Panc1 (cell line): Measurements from ENCODE around the gene MIOX. TPM values are rescaled to one million over a fixed set of nuclear protein-coding genes. Genes with fewer than 3 reads are reported as not detected.

Source experiments
- ATAC-seq: fragments of 200-7000 bp; cut with Tn5 transposase; 2 replicates; pipeline ENCODE4 v1.9.1; 2020; ENCODE audit warnings: mild to moderate bottlenecking, moderate library complexity
- BruUV-seq: library from RNA; stranded (reverse); fragments of 400-500 nt; replicated peaks from 2 replicates; lab custom pipeline; 2021; lab: Mats Ljungman, UMichigan
- CTCF ChIA-PET: fragments of 300-600 bp; sonication (Branson Sonifier 250); formaldehyde crosslinking; loops from one replicate; lab custom pipeline; 2022; ENCODE audit warnings: antibody characterized with exemption; lab: Charles Lee
- POLR2A ChIA-PET: fragments of 300-600 bp; sonication (Branson Sonifier 250); formaldehyde crosslinking; loops from one replicate; lab custom pipeline; 2022; ENCODE audit warnings: antibody characterized with exemption; lab: Charles Lee
- DNase-seq: peaks from one replicate; pipeline ENCODE4 v3.0.0-alpha.2; 2010; ENCODE audit warnings: low read depth, low spot score
- H3K27ac ChIP-seq: 2 replicates; pipeline ENCODE4 v1.5.1; 2011; ENCODE audit warnings: mild to moderate bottlenecking, low read length, inconsistent platforms
- H3K27me3 ChIP-seq: fragments of 200-500 bp; sonication (Bioruptor generic); 2 replicates; pipeline ENCODE4 v1.6.0; 2014; ENCODE audit warnings: low read length, inconsistent platforms; ENCODE audit not compliant: control insufficient read depth, insufficient read depth
- H3K36me3 ChIP-seq: fragments of 200-500 bp; sonication (Bioruptor generic); 2 replicates; pipeline ENCODE4 v1.5.1; 2014; ENCODE audit warnings: inconsistent platforms, mild to moderate bottlenecking, low read length, moderate library complexity; ENCODE audit not compliant: control insufficient read depth, insufficient read depth
- H3K4me1 ChIP-seq: 2 replicates; pipeline ENCODE4 v1.5.1; 2011; ENCODE audit warnings: inconsistent platforms, mild to moderate bottlenecking, low read length, moderate library complexity; ENCODE audit not compliant: control insufficient read depth, insufficient read depth
- H3K4me3 ChIP-seq, 2 experiments: 2 replicates each; pipeline ENCODE4 v1.5.1; 2011 to 2012; ENCODE audit warnings: low read depth in 2 of 2, low read length in 2 of 2, mild to moderate bottlenecking in 2 of 2, inconsistent platforms in 1 of 2, moderate library complexity in 1 of 2
- H3K9me3 ChIP-seq: fragments of 200-500 bp; sonication (Bioruptor generic); 2 replicates; pipeline ENCODE4 v1.5.1; 2014; ENCODE audit warnings: low read depth, mild to moderate bottlenecking, inconsistent platforms, low read length, moderate library complexity; ENCODE audit not compliant: control insufficient read depth, insufficient read depth
- CTCF ChIP-seq: fragments of 450-650 bp; IDR thresholded peaks from 2 replicates; pipeline ENCODE4 v1.5.1; 2017; ENCODE audit warnings: mild to moderate bottlenecking
- POLR2AphosphoS5 ChIP-seq: IDR thresholded peaks from 2 replicates; pipeline ENCODE4 v1.6.1; 2012; ENCODE audit warnings: mild to moderate bottlenecking, low read depth, low read length, moderate library complexity
- REST ChIP-seq, 2 experiments: IDR thresholded peaks; 2 replicates each; pipeline ENCODE4 v1.6.1; 2011 to 2012; ENCODE audit warnings: low read depth in 2 of 2, control low read depth in 1 of 2, low read length in 1 of 2, mild to moderate bottlenecking in 1 of 2, moderate library complexity in 1 of 2; ENCODE audit not compliant: insufficient read depth in 1 of 2
- SIN3A ChIP-seq: IDR thresholded peaks from 2 replicates; pipeline ENCODE4 v1.6.1; 2012; ENCODE audit warnings: low read depth, mild to moderate bottlenecking, low read length, moderate library complexity, borderline replicate concordance; ENCODE audit not compliant: insufficient read depth
- TCF7L2 ChIP-seq: IDR thresholded peaks from 2 replicates; pipeline ENCODE4 v1.6.1; 2011; ENCODE audit warnings: mild to moderate bottlenecking, low read depth, low read length, inconsistent platforms
- in situ Hi-C: cut with HindIII; loops from 2 replicates; pipeline ENCODE4 v1.10.0; 2016; ENCODE audit warnings: low sequenced_read_pairs, low pct_unique_long_range_greater_than_20kb
- intact Hi-C: fragments of 100-400 bp; cut with micrococcal nuclease; formaldehyde crosslinking; loops from one replicate; pipeline ENCODE4 v1.10.0; 2022; ENCODE audit not compliant: unreplicated experiment
- total RNA-seq: library from RNA; stranded (reverse); gene quantifications from one replicate; pipeline ENCODE4 v1.2.1, GENCODE V29; 2021; ENCODE audit not compliant: unreplicated experiment

MIOX gene
- total RNA-seq, 1 experiment from 2014 or later = 0.23 TPM

- no peaks in the 10 kb centered on the region for H3K9me3 ChIP-seq
- no peak overlapping the region for H3K27ac ChIP-seq
- no peaks in the 10 kb centered on the region for H3K27me3 ChIP-seq
- in situ Hi-C loops (no loop called here), intact Hi-C loops (no loop called here)
- H3K4me3 ChIP-seq = no peak overlapping the region
- POLR2A ChIA-PET = no interaction called here
- ATAC-seq (no peak), DNase-seq (no peak)
- peaks cover 5% of the 10 kb centered on the region; the same call in 1 of the 2 replicates for H3K36me3 ChIP-seq
- no peaks in the 10 kb centered on the region for H3K4me1 ChIP-seq
- CTCF ChIA-PET = no interaction called here
- BruUV-seq = no TSS peak
- TF ChIP-seq POLR2AphosphoS5 (no peak), SIN3A (no peak), TCF7L2 (no peak), CTCF (no peak), REST (IDR thresholded peaks at IDR 0.05; ENCODE audit: insufficient read depth in 1 of 2, low read depth in 2 of 2, low read length in 1 of 2) (no peak)
These were observed 22.2 kb upstream of the MIOX start for GRCh38 chr22:50464451-50464850.

- ATAC-seq = no peak
- TF ChIP-seq SIN3A = no peak
- no peak for TF ChIP-seq TCF7L2
- TF ChIP-seq POLR2AphosphoS5 = no peak
- no peak for TF ChIP-seq CTCF
- no peak for TF ChIP-seq REST (IDR thresholded peaks at IDR 0.05; ENCODE audit: insufficient read depth in 1 of 2, low read depth in 2 of 2, low read length in 1 of 2)
- Histone ChIP-seq H3K27ac (no peak overlapping the region), H3K4me3 (no peak overlapping the region), H3K9me3 (no peaks in the 10 kb centered on the region), H3K36me3 (peaks cover 5% of the 10 kb centered on the region; the same call in 1 of the 2 replicates), H3K27me3 (no peaks in the 10 kb centered on the region), H3K4me1 (peaks cover 3% of the 10 kb centered on the region)
- in situ Hi-C loops = no loop called here
- CTCF ChIA-PET = no interaction called here
- no peak for DNase-seq
- POLR2A ChIA-PET = interaction anchor here (0.6 kb wide), 1 partner anchor 129 kb away, joined by 6 read pairs; no protein-coding TSS in a partner anchor
- intact Hi-C loops = no loop called here
- BruUV-seq = no TSS peak
These were observed 21.4 kb upstream of the MIOX start for GRCh38 chr22:50465066-50465930.
